ENCODE data around the gene RAD51B.

DNA sequence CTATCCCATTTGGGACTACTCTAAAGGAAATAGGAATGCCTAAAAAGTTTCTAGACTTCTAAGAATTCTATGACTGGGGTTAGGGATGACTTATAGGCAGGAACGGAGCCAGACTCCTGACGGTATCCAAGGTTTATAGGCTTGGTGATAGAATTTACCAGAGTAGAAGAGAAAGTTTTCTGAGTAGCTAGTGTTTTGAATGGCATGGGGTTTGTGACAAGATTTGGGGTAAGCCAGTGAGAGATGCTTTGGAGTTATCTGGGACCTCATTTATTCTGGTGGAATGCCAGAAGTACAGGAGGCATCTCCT is 444.6 kb downstream of the RAD51B start:
- TF ChIP-seq, protein P1, sequence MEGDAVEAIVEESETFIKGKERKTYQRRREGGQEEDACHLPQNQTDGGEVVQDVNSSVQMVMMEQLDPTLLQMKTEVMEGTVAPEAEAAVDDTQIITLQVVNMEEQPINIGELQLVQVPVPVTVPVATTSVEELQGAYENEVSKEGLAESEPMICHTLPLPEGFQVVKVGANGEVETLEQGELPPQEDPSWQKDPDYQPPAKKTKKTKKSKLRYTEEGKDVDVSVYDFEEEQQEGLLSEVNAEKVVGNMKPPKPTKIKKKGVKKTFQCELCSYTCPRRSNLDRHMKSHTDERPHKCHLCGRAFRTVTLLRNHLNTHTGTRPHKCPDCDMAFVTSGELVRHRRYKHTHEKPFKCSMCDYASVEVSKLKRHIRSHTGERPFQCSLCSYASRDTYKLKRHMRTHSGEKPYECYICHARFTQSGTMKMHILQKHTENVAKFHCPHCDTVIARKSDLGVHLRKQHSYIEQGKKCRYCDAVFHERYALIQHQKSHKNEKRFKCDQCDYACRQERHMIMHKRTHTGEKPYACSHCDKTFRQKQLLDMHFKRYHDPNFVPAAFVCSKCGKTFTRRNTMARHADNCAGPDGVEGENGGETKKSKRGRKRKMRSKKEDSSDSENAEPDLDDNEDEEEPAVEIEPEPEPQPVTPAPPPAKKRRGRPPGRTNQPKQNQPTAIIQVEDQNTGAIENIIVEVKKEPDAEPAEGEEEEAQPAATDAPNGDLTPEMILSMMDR (IDR thresholded peaks at IDR 0.05 in 2 of 3, conservative IDR thresholded peaks at IDR 0.05 in 1 of 3; ENCODE audit: borderline replicate concordance in 1 of 3, insufficient read depth in 1 of 3, low read depth in 2 of 3, low read length in 2 of 3) = no peak
- TF ChIP-seq POLR2A (IDR thresholded peaks at IDR 0.05; ENCODE audit: borderline replicate concordance, extremely low read depth, insufficient read depth, insufficient read length) (no peak), EZH2 (IDR thresholded peaks at IDR 0.05) (no peak), EGR1 (IDR thresholded peaks at IDR 0.05; ENCODE audit: low read depth) (no peak), JUND (IDR thresholded peaks at IDR 0.05) (no peak), SRF (IDR thresholded peaks at IDR 0.05; ENCODE audit: low read depth) (no peak), SIN3A (IDR thresholded peaks at IDR 0.05; ENCODE audit: low read depth) (no peak), EZH2phosphoT487 (IDR thresholded peaks at IDR 0.05; ENCODE audit: borderline replicate concordance) (no peak), RAD21 (IDR thresholded peaks at IDR 0.05; ENCODE audit: low read depth) (no peak)
- TF ChIP-seq, protein P2, sequence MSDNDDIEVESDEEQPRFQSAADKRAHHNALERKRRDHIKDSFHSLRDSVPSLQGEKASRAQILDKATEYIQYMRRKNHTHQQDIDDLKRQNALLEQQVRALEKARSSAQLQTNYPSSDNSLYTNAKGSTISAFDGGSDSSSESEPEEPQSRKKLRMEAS (IDR thresholded peaks at IDR 0.05) = no peak
- TF ChIP-seq, protein P3, sequence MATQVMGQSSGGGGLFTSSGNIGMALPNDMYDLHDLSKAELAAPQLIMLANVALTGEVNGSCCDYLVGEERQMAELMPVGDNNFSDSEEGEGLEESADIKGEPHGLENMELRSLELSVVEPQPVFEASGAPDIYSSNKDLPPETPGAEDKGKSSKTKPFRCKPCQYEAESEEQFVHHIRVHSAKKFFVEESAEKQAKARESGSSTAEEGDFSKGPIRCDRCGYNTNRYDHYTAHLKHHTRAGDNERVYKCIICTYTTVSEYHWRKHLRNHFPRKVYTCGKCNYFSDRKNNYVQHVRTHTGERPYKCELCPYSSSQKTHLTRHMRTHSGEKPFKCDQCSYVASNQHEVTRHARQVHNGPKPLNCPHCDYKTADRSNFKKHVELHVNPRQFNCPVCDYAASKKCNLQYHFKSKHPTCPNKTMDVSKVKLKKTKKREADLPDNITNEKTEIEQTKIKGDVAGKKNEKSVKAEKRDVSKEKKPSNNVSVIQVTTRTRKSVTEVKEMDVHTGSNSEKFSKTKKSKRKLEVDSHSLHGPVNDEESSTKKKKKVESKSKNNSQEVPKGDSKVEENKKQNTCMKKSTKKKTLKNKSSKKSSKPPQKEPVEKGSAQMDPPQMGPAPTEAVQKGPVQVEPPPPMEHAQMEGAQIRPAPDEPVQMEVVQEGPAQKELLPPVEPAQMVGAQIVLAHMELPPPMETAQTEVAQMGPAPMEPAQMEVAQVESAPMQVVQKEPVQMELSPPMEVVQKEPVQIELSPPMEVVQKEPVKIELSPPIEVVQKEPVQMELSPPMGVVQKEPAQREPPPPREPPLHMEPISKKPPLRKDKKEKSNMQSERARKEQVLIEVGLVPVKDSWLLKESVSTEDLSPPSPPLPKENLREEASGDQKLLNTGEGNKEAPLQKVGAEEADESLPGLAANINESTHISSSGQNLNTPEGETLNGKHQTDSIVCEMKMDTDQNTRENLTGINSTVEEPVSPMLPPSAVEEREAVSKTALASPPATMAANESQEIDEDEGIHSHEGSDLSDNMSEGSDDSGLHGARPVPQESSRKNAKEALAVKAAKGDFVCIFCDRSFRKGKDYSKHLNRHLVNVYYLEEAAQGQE (IDR thresholded peaks at IDR 0.05; ENCODE audit: low read depth) = no peak

Data from HCT116 (cell line).